ENCODE results near the gene U2AF2. TPM values are rescaled to one million over a fixed set of nuclear protein-coding genes. Genes with fewer than 3 reads are reported as not detected.

The U2AF2 gene
- total and polyA plus RNA-seq, 9 of the 15 experiments (the other 6 are each of a cell fraction or from before 2014, with no cell fraction given), result 3.0 to 331 (median 157) TPM

GRCh38 chr19:55641426-55642152 lies 13.2 kb upstream of the U2AF2 start (continued):
- TF ChIP-seq, protein P1, sequence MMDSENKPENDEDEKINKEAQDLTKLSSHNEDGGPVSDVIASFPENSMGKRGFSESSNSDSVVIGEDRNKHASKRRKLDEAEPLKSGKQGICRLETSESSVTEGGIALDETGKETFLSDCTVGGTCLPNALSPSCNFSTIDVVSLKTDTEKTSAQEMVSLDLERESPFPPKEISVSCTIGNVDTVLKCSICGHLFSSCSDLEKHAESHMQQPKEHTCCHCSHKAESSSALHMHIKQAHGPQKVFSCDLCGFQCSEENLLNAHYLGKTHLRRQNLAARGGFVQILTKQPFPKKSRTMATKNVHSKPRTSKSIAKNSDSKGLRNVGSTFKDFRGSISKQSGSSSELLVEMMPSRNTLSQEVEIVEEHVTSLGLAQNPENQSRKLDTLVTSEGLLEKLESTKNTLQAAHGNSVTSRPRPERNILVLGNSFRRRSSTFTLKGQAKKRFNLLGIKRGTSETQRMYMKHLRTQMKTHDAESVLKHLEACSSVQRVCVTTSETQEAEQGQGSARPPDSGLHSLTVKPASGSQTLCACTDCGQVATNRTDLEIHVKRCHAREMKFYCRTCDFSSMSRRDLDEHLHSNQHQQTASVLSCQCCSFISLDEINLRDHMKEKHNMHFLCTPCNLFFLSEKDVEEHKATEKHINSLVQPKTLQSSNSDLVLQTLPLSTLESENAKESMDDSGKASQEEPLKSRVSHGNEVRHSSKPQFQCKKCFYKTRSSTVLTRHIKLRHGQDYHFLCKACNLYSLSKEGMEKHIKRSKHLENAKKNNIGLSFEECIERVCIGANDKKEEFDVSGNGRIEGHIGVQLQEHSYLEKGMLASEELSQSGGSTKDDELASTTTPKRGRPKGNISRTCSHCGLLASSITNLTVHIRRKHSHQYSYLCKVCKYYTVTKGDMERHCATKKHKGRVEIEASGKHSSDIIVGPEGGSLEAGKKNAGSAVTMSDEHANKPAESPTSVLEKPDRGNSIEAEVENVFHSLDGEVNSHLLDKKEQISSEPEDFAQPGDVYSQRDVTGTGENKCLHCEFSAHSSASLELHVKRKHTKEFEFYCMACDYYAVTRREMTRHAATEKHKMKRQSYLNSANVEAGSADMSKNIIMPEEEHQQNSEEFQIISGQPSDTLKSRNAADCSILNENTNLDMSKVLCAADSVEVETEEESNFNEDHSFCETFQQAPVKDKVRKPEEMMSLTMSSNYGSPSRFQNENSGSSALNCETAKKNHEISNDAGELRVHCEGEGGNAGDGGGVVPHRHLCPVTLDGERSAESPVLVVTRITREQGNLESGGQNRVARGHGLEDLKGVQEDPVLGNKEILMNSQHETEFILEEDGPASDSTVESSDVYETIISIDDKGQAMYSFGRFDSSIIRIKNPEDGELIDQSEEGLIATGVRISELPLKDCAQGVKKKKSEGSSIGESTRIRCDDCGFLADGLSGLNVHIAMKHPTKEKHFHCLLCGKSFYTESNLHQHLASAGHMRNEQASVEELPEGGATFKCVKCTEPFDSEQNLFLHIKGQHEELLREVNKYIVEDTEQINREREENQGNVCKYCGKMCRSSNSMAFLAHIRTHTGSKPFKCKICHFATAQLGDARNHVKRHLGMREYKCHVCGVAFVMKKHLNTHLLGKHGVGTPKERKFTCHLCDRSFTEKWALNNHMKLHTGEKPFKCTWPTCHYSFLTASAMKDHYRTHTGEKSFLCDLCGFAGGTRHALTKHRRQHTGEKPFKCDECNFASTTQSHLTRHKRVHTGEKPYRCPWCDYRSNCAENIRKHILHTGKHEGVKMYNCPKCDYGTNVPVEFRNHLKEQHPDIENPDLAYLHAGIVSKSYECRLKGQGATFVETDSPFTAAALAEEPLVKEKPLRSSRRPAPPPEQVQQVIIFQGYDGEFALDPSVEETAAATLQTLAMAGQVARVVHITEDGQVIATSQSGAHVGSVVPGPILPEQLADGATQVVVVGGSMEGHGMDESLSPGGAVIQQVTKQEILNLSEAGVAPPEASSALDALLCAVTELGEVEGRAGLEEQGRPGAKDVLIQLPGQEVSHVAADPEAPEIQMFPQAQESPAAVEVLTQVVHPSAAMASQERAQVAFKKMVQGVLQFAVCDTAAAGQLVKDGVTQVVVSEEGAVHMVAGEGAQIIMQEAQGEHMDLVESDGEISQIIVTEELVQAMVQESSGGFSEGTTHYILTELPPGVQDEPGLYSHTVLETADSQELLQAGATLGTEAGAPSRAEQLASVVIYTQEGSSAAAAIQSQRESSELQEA (IDR thresholded peaks at IDR 0.05; ENCODE audit: low read depth), result no peak; the same call in 1 of the 2 replicates
- TF ChIP-seq ATF6 (CRISPR knock-in tag; IDR thresholded peaks at IDR 0.05) (no peak), NR2C1 (IDR thresholded peaks at IDR 0.05) (no peak), NR2C1 (tag; IDR thresholded peaks at IDR 0.05) (no peak), HOXB6 (CRISPR knock-in tag; IDR thresholded peaks at IDR 0.05; ENCODE audit: borderline replicate concordance) (no peak), ADNP (tag; IDR thresholded peaks at IDR 0.05) (no peak), TEAD1 (CRISPR knock-in tag; IDR thresholded peaks at IDR 0.05) (0 out of 4 replicates have a peak, but pooled peaks of 1 of the 2 experiments have one; percentile 17), SPI1 (IDR thresholded peaks at IDR 0.05; ENCODE audit: borderline replicate concordance, low read depth, low read length) (peak; percentile 53; the same call in 1 of the 2 replicates), ZNF785 (CRISPR knock-in tag; IDR thresholded peaks at IDR 0.05) (no peak), SMARCE1 (IDR thresholded peaks at IDR 0.05) (0 out of 2 replicates have a peak, but pooled peaks have one; percentile 12), TFAP4 (CRISPR knock-in tag; IDR thresholded peaks at IDR 0.05; ENCODE audit: borderline replicate concordance) (no peak), ZBTB9 (CRISPR knock-in tag; IDR thresholded peaks at IDR 0.05) (no peak), ZNF24 (IDR thresholded peaks at IDR 0.05) (no peak), KLF13 (tag; IDR thresholded peaks at IDR 0.05; ENCODE audit: borderline replicate concordance, low read depth) (no peak), RBM25 (IDR thresholded peaks at IDR 0.05; ENCODE audit: low read depth, low read length, severe bottlenecking) (no peak), LARP7 (IDR thresholded peaks at IDR 0.05) (peak; percentile 12; the same call in 1 of the 2 replicates)

Data from K562 (cell line).